Ishikawa (cell line): ENCODE data around the gene ARHGEF28.

Experiments
- CEBPB ChIP-seq: IDR thresholded peaks from 2 replicates; pipeline ENCODE4 v1.6.1; 2012
- EP300 ChIP-seq: IDR thresholded peaks from 2 replicates; pipeline ENCODE4 v1.6.1; 2012; ENCODE audit warnings: borderline replicate concordance
- FOXM1 ChIP-seq: IDR thresholded peaks from 2 replicates; pipeline ENCODE4 v1.6.1; 2012; ENCODE audit warnings: low read depth, borderline replicate concordance
- MAX ChIP-seq: IDR thresholded peaks from 2 replicates; pipeline ENCODE4 v1.6.1; 2012
- NFIC ChIP-seq: IDR thresholded peaks from 2 replicates; pipeline ENCODE4 v1.6.1; 2012
- TAF1 ChIP-seq: IDR thresholded peaks from 2 replicates; pipeline ENCODE4 v1.6.1; 2012; ENCODE audit warnings: low read depth, mild to moderate bottlenecking
- USF1 ChIP-seq: IDR thresholded peaks from 2 replicates; pipeline ENCODE4 v1.6.1; 2012
- ZBTB7A ChIP-seq: IDR thresholded peaks from 2 replicates; pipeline ENCODE4 v1.6.1; 2012; ENCODE audit warnings: low read depth

- TF ChIP-seq EP300 = no peak
- TF ChIP-seq CEBPB = no peak
- no peak for TF ChIP-seq MAX
- no peak for TF ChIP-seq NFIC
- TF ChIP-seq TAF1 = no peak
- TF ChIP-seq FOXM1 = no peak
- no peak for TF ChIP-seq USF1
- no peak for TF ChIP-seq ZBTB7A
Observed at GRCh38 chr5:73637565-73637964, 11.6 kb downstream of the ARHGEF28 start.
